Measurements from ENCODE around the gene FAR2. TPM values are rescaled to one million over a fixed set of nuclear protein-coding genes. Genes with fewer than 3 reads are reported as not detected.
A peak's percentile ranks its signal among the peaks of the same experiment; 100 is the strongest.

Gene FAR2
- total RNA-seq, 1 donor from 2014 or later, result 15.9 TPM

DNA sequence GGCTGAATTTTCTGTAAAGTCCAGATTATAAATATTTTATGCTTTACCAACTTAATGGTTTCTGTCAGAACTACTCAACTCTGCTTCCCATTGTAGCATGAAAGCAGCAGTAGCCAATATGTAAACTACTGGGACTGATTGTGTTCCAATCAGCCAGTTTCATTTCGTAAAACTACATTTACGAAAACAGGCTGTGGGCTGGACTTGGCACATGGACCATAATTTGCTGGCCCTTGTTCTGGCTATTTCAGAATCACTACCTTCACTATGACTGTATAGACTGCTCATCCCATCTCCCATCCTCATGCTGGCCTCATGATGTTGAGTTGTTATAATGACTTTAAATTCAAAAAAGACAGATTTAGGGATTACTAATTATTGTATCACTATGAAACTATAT, 38.7 kb downstream of the FAR2 start:
- no peak for DNase-seq (ENCODE audit: extremely low spot score, unreplicated experiment)
- Mint-ChIP-seq H3K4me1 (ENCODE audit: unreplicated experiment) (no peaks in the 10 kb centered on the region), H3K27ac (no peak overlapping the region), H3K27me3 (peaks cover 3% of the 10 kb centered on the region), H3K36me3 (peaks cover 7% of the 10 kb centered on the region), H3K4me3 (no peak overlapping the region), H3K9me3 (peaks cover 6% of the 10 kb centered on the region)
- TF ChIP-seq CTCF (conservative IDR thresholded peaks at IDR 0.05), result no peak

- peak overlapping the region; percentile 53 for H3K4me3 Mint-ChIP-seq
- no peaks in the 10 kb centered on the region for H3K36me3 Mint-ChIP-seq
- TF ChIP-seq CTCF (conservative IDR thresholded peaks at IDR 0.05), result no peak
- H3K9me3 Mint-ChIP-seq, result no peaks in the 10 kb centered on the region
- H3K27ac Mint-ChIP-seq, result peak overlapping the region; percentile 83
- peaks cover 3% of the 10 kb centered on the region for H3K27me3 Mint-ChIP-seq
- no peak for DNase-seq (ENCODE audit: extremely low spot score, unreplicated experiment)
- H3K4me1 Mint-ChIP-seq (ENCODE audit: unreplicated experiment), result no peaks in the 10 kb centered on the region
Measured at GRCh38 chr12:29191267-29191850, 42.3 kb downstream of the FAR2 start.

GRCh38 chr12:29198901-29199300, 49.8 kb downstream of the FAR2 start:
- no peaks in the 10 kb centered on the region for H3K4me1 Mint-ChIP-seq (ENCODE audit: unreplicated experiment)
- H3K36me3 Mint-ChIP-seq, result peaks cover 28% of the 10 kb centered on the region
- H3K4me3 Mint-ChIP-seq, result no peak overlapping the region
- no peak for TF ChIP-seq CTCF (conservative IDR thresholded peaks at IDR 0.05)
- no peak overlapping the region for H3K27ac Mint-ChIP-seq
- H3K9me3 Mint-ChIP-seq, result peaks cover 14% of the 10 kb centered on the region
- H3K27me3 Mint-ChIP-seq, result peaks cover 10% of the 10 kb centered on the region
- no peak for DNase-seq (ENCODE audit: extremely low spot score, unreplicated experiment)

GRCh38 chr12:29200586-29200985, 51.5 kb downstream of the FAR2 start:
- Mint-ChIP-seq H3K36me3 (peaks cover 32% of the 10 kb centered on the region), H3K27ac (no peak overlapping the region), H3K27me3 (peaks cover 7% of the 10 kb centered on the region), H3K4me1 (ENCODE audit: unreplicated experiment) (no peaks in the 10 kb centered on the region), H3K4me3 (no peak overlapping the region), H3K9me3 (peaks cover 14% of the 10 kb centered on the region)
- DNase-seq (ENCODE audit: extremely low spot score, unreplicated experiment), result no peak
- TF ChIP-seq CTCF (conservative IDR thresholded peaks at IDR 0.05), result no peak

GRCh38 chr12:29201296-29201695, 52.2 kb downstream of the FAR2 start:
- Mint-ChIP-seq H3K4me1 (ENCODE audit: unreplicated experiment) (no peaks in the 10 kb centered on the region), H3K36me3 (peaks cover 32% of the 10 kb centered on the region)
- no peak for TF ChIP-seq CTCF (conservative IDR thresholded peaks at IDR 0.05)

DNA sequence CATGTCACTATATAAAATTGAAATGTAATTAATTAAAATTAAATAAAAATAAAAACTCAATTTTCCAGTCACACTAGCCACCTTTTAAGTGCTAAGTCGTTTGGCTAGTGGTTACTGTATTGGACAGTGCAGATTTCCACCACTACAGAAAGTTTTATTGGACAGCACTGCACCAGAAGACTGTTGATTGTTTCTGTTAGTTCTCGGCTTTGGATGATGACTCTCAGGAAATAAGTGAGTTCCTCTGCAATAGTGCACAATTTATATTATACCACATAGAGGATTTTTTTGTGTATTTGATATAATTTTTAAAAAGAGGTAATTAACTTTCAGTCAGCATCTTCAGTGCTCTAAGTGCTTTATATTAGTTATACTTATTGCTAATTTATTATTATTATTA, 52.7 kb downstream of the FAR2 start:
- peaks cover 7% of the 10 kb centered on the region for H3K27me3 Mint-ChIP-seq
- H3K27ac Mint-ChIP-seq, result no peak overlapping the region
- H3K4me3 Mint-ChIP-seq, result no peak overlapping the region
- peaks cover 14% of the 10 kb centered on the region for H3K9me3 Mint-ChIP-seq
- H3K36me3 Mint-ChIP-seq, result peaks cover 32% of the 10 kb centered on the region
- H3K4me1 Mint-ChIP-seq (ENCODE audit: unreplicated experiment), result no peaks in the 10 kb centered on the region
- no peak for TF ChIP-seq CTCF (conservative IDR thresholded peaks at IDR 0.05)
- no peak for DNase-seq (ENCODE audit: extremely low spot score, unreplicated experiment)

More at GRCh38 chr12:29201296-29201695, 52.2 kb downstream of the FAR2 start:
- Mint-ChIP-seq H3K27me3 (peaks cover 7% of the 10 kb centered on the region), H3K4me3 (no peak overlapping the region), H3K27ac (no peak overlapping the region), H3K9me3 (peaks cover 14% of the 10 kb centered on the region)
- no peak for DNase-seq (ENCODE audit: extremely low spot score, unreplicated experiment)

Measured in type B pancreatic cell (in vitro differentiated cells).